Ovary (tissue), 9 donors: ENCODE data around the gene PDE4D. TPM values are rescaled to one million over a fixed set of nuclear protein-coding genes. Genes with fewer than 3 reads are reported as not detected.

Experiments used
- DNase-seq, 5 donors: peaks; one replicate each; pipeline ENCODE4 v3.0.0-alpha.2; 2019 to 2020
- H3K27ac ChIP-seq, 2 donors: fragments of 200-600 bp; one replicate each; pipeline versions ENCODE4 v1.5.1 to v1.8.0; 2019 to 2022
- H3K27me3 ChIP-seq: fragments of 200-600 bp; one replicate; pipeline ENCODE4 v1.8.0; 2022
- H3K36me3 ChIP-seq: fragments of 200-600 bp; sonication (generic); one replicate; pipeline ENCODE4 v1.5.1; 2019
- H3K4me1 ChIP-seq: one replicate; pipeline ENCODE4 v1.8.1; 2013; ENCODE audit warnings: mild to moderate bottlenecking, moderate library complexity; ENCODE audit not compliant: insufficient read depth
- H3K4me3 ChIP-seq: fragments of 200-600 bp; sonication (generic); one replicate; pipeline ENCODE4 v1.5.1; 2017
- H3K9me3 ChIP-seq, 2 donors: fragments of 200-600 bp in 1 of 2; sonication (generic) in 1 of 2; one replicate each; pipeline versions ENCODE4 v1.5.1 to v1.8.1; 2013 to 2019; ENCODE audit warnings: mild to moderate bottlenecking in 1 of 2, moderate library complexity in 1 of 2
- EP300 ChIP-seq: sonication (generic); formaldehyde crosslinking; IDR thresholded peaks from one replicate; pipeline ENCODE4 v1.6.1; 2017; ENCODE audit warnings: antibody characterized with exemption
- POLR2A ChIP-seq: fragments of 450-650 bp; IDR thresholded peaks from one replicate; pipeline ENCODE4 v1.6.1; 2017; ENCODE audit warnings: antibody characterized with exemption, mild to moderate bottlenecking, moderate library complexity
- WGBS, 3 donors: extraction: QIAGEN DNeasy Blood & Tissue Kit in 1 of 3; methylation state at CpG; one replicate each; pipeline versions ENCODE4 v1.1.5 to v1.1.7; 2013 to 2017; 5-methylcytosine and 5-hydroxymethylcytosine counted together
- intact Hi-C, 4 donors: fragments of 100-400 bp; cut with DNase I; formaldehyde crosslinking; loops; one replicate each; pipeline versions ENCODE4 v1.11.0 to v1.15.1; 2022 to 2023
- polyA plus RNA-seq, 2 donors: library from polyadenylated mRNA; stranded (reverse); fragments of 200-250 nt in 1 of 2; fragments of 350-450 nt in 1 of 2; fragmentation: Illumina TruSeq in 1 of 2; extraction: RNeasy Lipid Tissue Mini Kit (QIAGEN cat#74804) in 1 of 2; gene quantifications; one replicate each; pipeline ENCODE4 v1.2.3, GENCODE V29; 2013 to 2014
- total RNA-seq, 7 donors: library from RNA; depleted of rRNA in 2 of 7; stranded (reverse); fragments of >200 nt in 2 of 7; fragmentation: NEBNext Ultra II Directional in 3 of 7; extraction: Animal tissue kit (Norgen Biotek cat#: 25700) in 3 of 7; gene quantifications; one replicate each; pipeline versions ENCODE4 v1.1.0 to v1.2.4, GENCODE V29; 2016 to 2023
- TF ChIP-seq, protein P1 (sequence below), 3 donors: fragments of 450-650 bp in 2 of 3; fragments of 200-600 bp in 1 of 3; IDR thresholded peaks; one replicate each; pipeline versions ENCODE4 v1.5.1 to v1.8.0; 2016 to 2022; ENCODE audit warnings: antibody characterized with exemption in 3 of 3, mild to moderate bottlenecking in 1 of 3
- donor health status: DM: no; HTN: no; CAD: no; lungs with moderate emphysema.
- donor health status: DM: no; HTN: no; CAD: no.
- donor health status: Bipolar disorder and iron deficiency.
- donor health status: DM: yes; HTN: yes; CAD: no.
- donor health status: DM: no; HTN: no; CAD: no.
- donor health status: DM: yes; HTN: yes; CAD: no.

PDE4D gene
- total and polyA plus RNA-seq, 9 donors: 1.3 to 67.6 (median 8.4) TPM

DNA sequence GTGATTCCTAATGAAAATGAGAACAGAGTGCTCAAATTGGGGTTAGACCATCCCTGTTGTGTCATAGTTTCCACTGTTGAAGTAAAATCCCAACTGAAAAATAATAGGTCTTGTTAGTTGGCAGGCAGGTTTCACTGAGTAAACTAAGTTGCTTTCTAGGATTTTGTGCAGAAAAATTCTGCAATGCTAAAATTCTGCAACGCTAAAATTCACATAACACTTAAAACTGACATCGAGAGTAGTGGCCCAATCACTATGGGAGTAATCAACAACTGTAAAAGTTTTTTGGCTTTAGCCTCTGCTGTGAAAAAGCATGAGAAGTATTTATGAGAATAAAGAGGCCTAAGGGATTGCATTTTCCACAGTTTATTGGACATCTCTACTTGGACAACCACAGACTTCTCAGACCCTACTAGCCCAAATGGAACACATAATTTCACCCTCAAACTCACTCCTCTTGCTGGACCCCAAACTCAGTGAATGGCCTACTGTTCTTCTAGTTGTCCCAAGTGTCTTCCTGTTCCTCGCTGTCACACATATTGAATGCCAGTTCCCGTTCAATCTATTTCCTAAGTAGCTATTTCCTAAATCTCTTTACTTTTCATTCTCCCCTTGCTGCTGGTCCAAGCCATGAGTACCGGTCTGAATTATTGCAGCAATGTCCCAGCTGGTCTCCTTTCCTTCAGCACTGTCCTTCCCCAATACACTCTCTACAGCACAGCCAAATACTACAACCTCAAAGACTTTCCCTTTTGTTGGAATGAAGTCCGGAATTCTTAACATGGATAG is 355.4 kb downstream of the PDE4D start:
- Histone ChIP-seq H3K4me1 (no peaks in the 10 kb centered on the region), H3K27me3 (no peaks in the 10 kb centered on the region), H3K9me3 (no peaks in the 10 kb centered on the region), H3K27ac (no peak overlapping the region), H3K4me3 (no peak overlapping the region), H3K36me3 (no peaks in the 10 kb centered on the region)
- intact Hi-C loops: no loop called here
- DNase-seq: no peak
- TF ChIP-seq POLR2A: no peak
- TF ChIP-seq EP300: no peak
- TF ChIP-seq, protein P1, sequence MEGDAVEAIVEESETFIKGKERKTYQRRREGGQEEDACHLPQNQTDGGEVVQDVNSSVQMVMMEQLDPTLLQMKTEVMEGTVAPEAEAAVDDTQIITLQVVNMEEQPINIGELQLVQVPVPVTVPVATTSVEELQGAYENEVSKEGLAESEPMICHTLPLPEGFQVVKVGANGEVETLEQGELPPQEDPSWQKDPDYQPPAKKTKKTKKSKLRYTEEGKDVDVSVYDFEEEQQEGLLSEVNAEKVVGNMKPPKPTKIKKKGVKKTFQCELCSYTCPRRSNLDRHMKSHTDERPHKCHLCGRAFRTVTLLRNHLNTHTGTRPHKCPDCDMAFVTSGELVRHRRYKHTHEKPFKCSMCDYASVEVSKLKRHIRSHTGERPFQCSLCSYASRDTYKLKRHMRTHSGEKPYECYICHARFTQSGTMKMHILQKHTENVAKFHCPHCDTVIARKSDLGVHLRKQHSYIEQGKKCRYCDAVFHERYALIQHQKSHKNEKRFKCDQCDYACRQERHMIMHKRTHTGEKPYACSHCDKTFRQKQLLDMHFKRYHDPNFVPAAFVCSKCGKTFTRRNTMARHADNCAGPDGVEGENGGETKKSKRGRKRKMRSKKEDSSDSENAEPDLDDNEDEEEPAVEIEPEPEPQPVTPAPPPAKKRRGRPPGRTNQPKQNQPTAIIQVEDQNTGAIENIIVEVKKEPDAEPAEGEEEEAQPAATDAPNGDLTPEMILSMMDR (IDR thresholded peaks at IDR 0.05): no peak
- 84 to 96% (median 93%) methylated on average over 6 of the region's 6 CpGs for WGBS, 3 donors

DNA sequence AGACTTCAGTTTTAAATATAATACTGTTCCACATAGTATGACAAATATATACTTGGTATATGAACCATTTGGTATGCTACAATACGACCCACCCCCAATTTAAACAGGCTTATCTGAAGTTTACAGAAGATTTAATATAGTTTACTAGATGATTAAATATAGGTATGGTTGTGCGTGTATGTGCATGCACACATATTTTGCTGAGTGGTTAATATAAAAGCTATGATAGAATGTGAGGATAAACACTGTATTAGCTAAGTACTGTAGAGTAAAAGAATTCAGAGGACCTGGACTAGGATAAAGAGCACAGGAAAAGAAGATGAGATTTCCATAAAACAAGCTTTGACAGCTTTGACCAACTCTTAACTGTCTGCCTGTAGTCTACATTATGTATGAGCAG is 356.7 kb downstream of the PDE4D start:
- Histone ChIP-seq H3K36me3 (no peaks in the 10 kb centered on the region), H3K9me3 (no peaks in the 10 kb centered on the region), H3K27ac (no peak overlapping the region), H3K27me3 (no peaks in the 10 kb centered on the region), H3K4me1 (no peaks in the 10 kb centered on the region), H3K4me3 (no peak overlapping the region)
- TF ChIP-seq POLR2A (no peak), EP300 (no peak)
- TF ChIP-seq, protein P1 (IDR thresholded peaks at IDR 0.05): no peak
- no peak for DNase-seq
- intact Hi-C loops: no loop called here
- 88 to 94% (median 91%) methylated on average over 2 of the region's 2 CpGs for WGBS, 3 donors

DNA sequence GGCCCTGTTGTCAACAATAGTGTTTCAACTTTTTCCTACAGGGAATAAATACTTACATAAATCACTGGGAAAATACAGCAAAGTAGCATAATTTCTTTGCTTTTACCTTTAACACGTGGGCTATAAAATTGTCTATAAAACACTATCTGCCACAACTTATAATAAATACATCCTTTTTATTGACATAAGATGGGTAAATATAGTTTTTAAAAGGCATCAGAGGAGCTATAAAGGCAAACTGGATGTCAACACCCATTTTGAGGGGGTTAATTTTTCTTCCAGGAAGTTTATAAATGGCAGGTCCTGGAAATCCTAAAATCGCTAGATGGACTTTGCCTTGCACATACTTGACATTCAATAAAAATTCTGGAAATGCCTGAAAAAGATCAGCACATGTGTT is 358.0 kb downstream of the PDE4D start:
- intact Hi-C loops: no loop called here
- WGBS, 3 donors: 84 to 89% (median 87%) methylated on average over 2 of the region's 2 CpGs
- no peaks in the 10 kb centered on the region for H3K27me3 ChIP-seq
- H3K4me1 ChIP-seq: no peaks in the 10 kb centered on the region
- no peak for TF ChIP-seq EP300
- no peak for TF ChIP-seq POLR2A
- TF ChIP-seq, protein P1 (IDR thresholded peaks at IDR 0.05): no peak
- DNase-seq: no peak
- H3K27ac ChIP-seq: no peak overlapping the region
- H3K4me3 ChIP-seq: no peak overlapping the region
- H3K36me3 ChIP-seq: no peaks in the 10 kb centered on the region
- H3K9me3 ChIP-seq: no peaks in the 10 kb centered on the region

DNA sequence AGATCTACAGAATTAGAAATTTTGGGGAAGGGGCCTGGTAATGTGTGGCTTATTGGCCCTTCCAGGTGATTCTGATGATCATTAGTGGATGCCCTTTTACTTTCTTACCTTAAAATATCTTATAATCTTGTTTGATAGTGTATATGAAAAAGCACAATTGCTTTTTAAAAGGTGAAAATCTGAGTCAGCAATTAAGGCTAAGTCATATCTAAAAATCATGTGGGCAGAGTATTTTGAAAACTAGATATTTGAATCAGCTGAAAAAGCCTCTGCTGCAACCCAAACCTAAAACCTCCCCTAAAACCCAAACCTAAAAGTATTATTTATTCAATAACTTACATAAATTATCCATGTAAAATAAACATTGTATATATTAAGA is 359.8 kb downstream of the PDE4D start:
- Histone ChIP-seq H3K4me3 (no peak overlapping the region), H3K4me1 (no peaks in the 10 kb centered on the region), H3K9me3 (no peaks in the 10 kb centered on the region), H3K27me3 (no peaks in the 10 kb centered on the region), H3K36me3 (no peaks in the 10 kb centered on the region), H3K27ac (no peak overlapping the region)
- TF ChIP-seq POLR2A (no peak), EP300 (no peak)
- TF ChIP-seq, protein P1 (IDR thresholded peaks at IDR 0.05): no peak
- no peak for DNase-seq
- intact Hi-C loops: no loop called here
